ENCODE measurements around the gene CD2.

The CD2 gene

DNA sequence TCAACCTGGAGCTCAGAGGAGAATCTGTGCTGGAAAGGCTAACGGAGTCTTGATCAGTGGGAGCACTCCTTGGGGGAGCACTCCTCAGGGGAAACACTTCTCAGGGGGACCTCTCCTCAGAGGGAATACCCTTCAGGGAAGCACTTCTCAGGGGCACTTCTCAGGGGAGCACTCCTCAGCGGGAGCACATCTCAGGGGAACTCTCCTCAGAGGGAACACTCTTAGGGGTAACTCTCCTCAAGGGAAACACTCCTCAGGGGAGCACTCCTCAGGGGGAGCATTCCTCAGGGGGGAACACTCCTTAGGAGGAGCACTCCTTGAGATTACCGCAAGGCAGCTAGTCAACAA, 41.2 kb downstream of the CD2 start:
- TF ChIP-seq, protein P1, sequence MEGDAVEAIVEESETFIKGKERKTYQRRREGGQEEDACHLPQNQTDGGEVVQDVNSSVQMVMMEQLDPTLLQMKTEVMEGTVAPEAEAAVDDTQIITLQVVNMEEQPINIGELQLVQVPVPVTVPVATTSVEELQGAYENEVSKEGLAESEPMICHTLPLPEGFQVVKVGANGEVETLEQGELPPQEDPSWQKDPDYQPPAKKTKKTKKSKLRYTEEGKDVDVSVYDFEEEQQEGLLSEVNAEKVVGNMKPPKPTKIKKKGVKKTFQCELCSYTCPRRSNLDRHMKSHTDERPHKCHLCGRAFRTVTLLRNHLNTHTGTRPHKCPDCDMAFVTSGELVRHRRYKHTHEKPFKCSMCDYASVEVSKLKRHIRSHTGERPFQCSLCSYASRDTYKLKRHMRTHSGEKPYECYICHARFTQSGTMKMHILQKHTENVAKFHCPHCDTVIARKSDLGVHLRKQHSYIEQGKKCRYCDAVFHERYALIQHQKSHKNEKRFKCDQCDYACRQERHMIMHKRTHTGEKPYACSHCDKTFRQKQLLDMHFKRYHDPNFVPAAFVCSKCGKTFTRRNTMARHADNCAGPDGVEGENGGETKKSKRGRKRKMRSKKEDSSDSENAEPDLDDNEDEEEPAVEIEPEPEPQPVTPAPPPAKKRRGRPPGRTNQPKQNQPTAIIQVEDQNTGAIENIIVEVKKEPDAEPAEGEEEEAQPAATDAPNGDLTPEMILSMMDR (IDR thresholded peaks at IDR 0.05; ENCODE audit: low read depth, low read length, missing control alignments), result no peak
- in situ Hi-C loops (cut with HindIII; ENCODE audit: low sequenced_read_pairs), result no loop called here
- H3K4me3 ChIP-seq (ENCODE audit: low read depth, low read length), result no peak overlapping the region
- DNase-seq (ENCODE audit: low read depth), result no peak

DNA sequence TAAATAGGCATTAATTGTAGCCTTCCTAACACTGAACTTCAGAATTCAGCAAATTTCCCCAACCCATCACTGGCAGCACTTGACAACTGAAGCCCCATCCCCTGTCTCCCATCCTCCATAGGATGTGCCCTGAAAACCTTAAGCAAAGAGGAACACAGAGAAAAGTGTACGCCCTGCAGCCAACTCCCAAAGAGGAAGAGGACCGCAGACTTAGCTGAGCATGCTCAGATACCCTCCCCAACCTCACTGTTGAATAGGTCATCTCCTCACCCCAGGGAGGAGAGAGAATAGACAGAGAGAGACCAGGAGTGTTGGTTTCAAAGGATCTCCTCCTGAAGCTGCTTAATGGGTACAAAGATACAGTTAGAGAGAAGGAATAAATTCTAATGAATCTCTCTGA, 50.5 kb downstream of the CD2 start:
- in situ Hi-C loops (cut with HindIII; ENCODE audit: low sequenced_read_pairs), result no loop called here
- DNase-seq (ENCODE audit: low read depth), result no peak
- TF ChIP-seq, protein P1 (IDR thresholded peaks at IDR 0.05; ENCODE audit: low read depth, low read length, missing control alignments), result no peak
- H3K4me3 ChIP-seq (ENCODE audit: low read depth, low read length), result no peak overlapping the region

DNA sequence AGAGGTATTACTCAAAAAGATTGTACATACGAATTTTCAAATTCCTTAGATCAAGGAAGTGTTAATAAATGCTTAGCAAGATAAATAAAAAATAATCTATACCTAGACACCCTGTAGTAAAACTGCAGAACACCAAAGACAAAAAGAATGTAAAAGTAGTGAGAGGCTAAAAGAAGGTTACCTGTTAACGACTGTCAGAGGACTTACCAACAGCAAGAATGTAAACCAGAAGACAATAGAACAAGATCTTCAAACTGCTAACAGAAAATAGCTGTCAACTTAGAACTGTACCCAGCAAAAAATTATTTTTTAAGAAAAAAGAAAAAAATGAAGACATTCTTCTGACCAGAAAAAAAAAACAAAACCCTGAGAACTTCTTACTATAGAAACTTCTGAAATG, 51.2 kb downstream of the CD2 start:
- TF ChIP-seq, protein P1 (IDR thresholded peaks at IDR 0.05; ENCODE audit: low read depth, low read length, missing control alignments), result no peak
- H3K4me3 ChIP-seq (ENCODE audit: low read depth, low read length), result no peak overlapping the region
- no peak for DNase-seq (ENCODE audit: low read depth)
- in situ Hi-C loops (cut with HindIII; ENCODE audit: low sequenced_read_pairs), result no loop called here

DNA sequence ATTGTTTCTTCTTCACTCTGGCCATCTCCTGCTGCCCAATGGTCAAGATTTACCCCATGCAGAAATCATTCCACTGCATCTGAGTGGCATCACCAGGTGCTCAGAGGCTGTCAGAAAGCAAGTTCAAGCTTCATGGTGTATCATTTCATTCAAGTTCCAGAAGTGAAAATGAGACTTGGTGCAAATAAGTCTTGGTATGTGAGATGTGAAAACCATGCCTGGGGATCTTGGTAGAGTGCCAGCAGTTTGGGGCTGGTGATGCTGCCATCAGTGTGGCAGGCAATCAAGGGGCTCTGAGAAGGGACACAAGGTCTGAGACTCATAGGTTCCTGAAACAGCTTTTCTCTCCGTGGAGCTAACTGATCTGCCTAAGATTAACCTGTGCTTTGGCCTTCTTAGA, 52.0 kb downstream of the CD2 start:
- no peak overlapping the region for H3K4me3 ChIP-seq (ENCODE audit: low read depth, low read length)
- TF ChIP-seq, protein P1 (IDR thresholded peaks at IDR 0.05; ENCODE audit: low read depth, low read length, missing control alignments), result no peak
- in situ Hi-C loops (cut with HindIII; ENCODE audit: low sequenced_read_pairs), result no loop called here
- DNase-seq (ENCODE audit: low read depth), result no peak

DNA sequence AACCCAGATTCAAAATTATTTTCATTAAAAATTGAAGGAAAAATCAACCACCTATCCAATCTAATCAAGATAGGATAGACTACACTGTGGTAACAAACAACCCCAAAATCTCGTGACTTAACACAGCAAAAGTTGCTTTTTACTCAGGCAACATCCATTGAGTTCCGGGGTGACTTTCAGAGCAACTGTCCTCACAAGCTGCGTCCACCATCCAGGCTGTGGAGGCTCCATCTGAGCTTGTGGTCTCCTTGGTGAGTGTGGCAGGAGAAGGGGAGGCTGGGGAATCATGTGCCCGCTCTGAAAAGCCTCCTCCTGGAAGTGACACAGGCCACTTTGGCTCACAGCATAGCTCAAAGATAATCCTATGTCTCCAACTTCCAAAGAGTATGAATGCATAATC, 52.4 kb downstream of the CD2 start:
- no peak for DNase-seq (ENCODE audit: low read depth)
- in situ Hi-C loops (cut with HindIII; ENCODE audit: low sequenced_read_pairs), result no loop called here
- TF ChIP-seq, protein P1 (IDR thresholded peaks at IDR 0.05; ENCODE audit: low read depth, low read length, missing control alignments), result no peak
- H3K4me3 ChIP-seq (ENCODE audit: low read depth, low read length), result no peak overlapping the region

DNA sequence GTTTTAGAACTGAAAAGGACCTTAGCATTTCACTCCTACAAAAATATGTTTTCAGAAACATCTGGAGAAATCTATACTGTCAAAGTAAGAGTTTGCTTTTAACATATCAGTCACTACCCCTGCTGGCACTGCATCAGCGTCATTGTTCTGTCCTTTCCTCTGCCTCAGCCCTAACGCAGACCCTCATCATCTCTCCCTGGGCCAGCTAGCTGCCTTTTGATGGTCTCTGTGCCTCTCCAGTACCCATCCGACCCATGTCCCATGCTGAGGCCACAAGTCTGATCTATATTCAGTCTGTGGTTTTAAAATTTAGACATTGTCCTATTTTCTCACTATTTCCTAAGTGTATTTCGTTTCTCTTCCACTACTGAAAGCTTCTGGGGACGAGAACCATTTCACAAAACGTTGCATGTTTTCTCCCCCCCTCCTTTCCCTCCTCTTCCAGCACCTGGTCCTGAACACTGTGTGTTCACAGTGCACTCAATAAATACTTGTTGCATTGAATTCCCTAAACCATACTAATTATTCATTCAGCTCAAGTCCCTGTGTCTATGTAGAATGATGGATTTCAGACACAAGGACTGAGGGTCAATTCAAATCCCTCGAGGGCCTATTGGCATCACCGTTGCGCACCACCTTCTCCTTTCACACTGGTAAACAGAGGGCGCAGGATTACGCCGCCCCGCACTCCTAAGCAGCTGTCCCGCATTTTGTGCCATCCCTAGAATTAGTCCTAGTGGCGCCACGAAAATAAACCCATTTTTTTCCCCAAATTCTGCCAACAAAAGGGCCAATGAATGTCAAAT, 53.4 kb downstream of the CD2 start:
- in situ Hi-C loops (cut with HindIII; ENCODE audit: low sequenced_read_pairs), result no loop called here
- no peak overlapping the region for H3K4me3 ChIP-seq (ENCODE audit: low read depth, low read length)
- TF ChIP-seq, protein P1 (IDR thresholded peaks at IDR 0.05; ENCODE audit: low read depth, low read length, missing control alignments), result no peak
- no peak for DNase-seq (ENCODE audit: low read depth)

Data from astrocyte of the cerebellum (primary cell).